Fibroblast of villous mesenchyme (primary cell): ENCODE measurements around the gene SDF4. TPM values are rescaled to one million over a fixed set of nuclear protein-coding genes. Genes with fewer than 3 reads are reported as not detected.

Experiments
- DNase-seq: peaks from one replicate; pipeline ENCODE4 v3.0.0-alpha.2; 2010; ENCODE audit warnings: low read depth
- H3K4me3 ChIP-seq: 2 replicates; pipeline ENCODE4 v1.5.1; 2011; ENCODE audit warnings: low read depth, mild to moderate bottlenecking, low read length
- total RNA-seq: library from RNA; depleted of rRNA; stranded (reverse); fragments of >200 nt; gene quantifications from 2 replicates; pipeline ENCODE4 v1.2.3, GENCODE V29; 2012
- TF ChIP-seq, protein P1 (sequence below): IDR thresholded peaks from 2 replicates; pipeline ENCODE4 v1.5.1; 2012; ENCODE audit warnings: low read depth, mild to moderate bottlenecking, low read length; ENCODE audit not compliant: insufficient read depth

SDF4 gene
- total RNA-seq, 1 donor = 88.9 TPM

DNA sequence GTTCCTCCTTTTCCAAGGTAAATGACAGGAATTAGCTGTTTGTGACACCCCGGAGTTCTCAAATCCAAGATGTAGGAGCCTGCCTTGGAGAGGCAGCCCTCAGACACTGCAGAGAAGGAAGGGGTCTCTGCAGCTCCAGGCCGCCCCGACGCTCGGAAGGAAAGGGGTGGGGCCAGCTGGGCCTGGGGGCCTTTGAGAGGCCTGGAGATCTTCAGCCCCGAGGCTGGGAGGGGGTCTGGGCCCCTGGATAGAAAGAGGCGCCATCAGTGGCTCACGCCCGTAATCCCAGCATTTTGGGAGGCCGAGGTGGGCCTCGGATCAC is 24.3 kb downstream of the SDF4 start:
- DNase-seq = no peak
- H3K4me3 ChIP-seq = no peak overlapping the region
- TF ChIP-seq, protein P1, sequence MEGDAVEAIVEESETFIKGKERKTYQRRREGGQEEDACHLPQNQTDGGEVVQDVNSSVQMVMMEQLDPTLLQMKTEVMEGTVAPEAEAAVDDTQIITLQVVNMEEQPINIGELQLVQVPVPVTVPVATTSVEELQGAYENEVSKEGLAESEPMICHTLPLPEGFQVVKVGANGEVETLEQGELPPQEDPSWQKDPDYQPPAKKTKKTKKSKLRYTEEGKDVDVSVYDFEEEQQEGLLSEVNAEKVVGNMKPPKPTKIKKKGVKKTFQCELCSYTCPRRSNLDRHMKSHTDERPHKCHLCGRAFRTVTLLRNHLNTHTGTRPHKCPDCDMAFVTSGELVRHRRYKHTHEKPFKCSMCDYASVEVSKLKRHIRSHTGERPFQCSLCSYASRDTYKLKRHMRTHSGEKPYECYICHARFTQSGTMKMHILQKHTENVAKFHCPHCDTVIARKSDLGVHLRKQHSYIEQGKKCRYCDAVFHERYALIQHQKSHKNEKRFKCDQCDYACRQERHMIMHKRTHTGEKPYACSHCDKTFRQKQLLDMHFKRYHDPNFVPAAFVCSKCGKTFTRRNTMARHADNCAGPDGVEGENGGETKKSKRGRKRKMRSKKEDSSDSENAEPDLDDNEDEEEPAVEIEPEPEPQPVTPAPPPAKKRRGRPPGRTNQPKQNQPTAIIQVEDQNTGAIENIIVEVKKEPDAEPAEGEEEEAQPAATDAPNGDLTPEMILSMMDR = no peak

- H3K4me3 ChIP-seq = no peak overlapping the region
- TF ChIP-seq, protein P1 = no peak
- DNase-seq = no peak
Measured at GRCh38 chr1:1206966-1207531, 24.8 kb downstream of the SDF4 start.

DNA sequence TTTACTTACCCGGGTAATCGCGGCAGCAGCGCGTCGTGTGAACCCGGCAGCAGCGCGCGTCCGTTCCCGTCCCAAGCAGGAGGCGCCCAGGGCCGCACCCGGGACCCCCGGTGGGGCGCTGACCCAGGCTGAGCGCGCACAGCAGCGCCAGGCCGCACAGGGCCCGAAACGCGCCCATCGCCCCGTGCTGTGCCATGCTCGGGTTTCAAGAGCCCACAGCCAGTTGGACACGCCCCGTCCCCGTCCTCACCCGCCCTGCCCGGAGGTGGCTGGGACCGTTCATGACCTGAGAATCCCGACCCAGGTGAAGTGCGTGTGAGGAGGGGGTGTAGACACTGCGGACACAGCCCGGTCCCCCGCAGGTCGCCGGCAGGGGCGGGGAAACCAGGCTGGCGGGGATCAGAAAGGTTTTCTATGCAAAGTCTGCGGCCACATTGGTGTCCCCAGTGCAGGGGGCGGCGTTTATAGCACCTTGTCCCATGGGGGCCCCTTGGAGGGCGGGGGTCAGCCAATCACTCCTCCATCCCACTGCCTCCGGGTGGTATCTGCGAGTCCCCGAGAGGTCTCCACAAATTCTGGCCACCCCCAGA is 25.3 kb downstream of the SDF4 start, which contains the start of gene TNFRSF18:
TSS of gene TNFRSF18 (minus strand) at position 217 of the 590 bp plus-strand sequence. CDS start at position 196, 21 bp downstream.
- H3K4me3 ChIP-seq = no peak within 1 kb of the TSS
- TF ChIP-seq, protein P1 = no peak
- no peak for DNase-seq

DNA sequence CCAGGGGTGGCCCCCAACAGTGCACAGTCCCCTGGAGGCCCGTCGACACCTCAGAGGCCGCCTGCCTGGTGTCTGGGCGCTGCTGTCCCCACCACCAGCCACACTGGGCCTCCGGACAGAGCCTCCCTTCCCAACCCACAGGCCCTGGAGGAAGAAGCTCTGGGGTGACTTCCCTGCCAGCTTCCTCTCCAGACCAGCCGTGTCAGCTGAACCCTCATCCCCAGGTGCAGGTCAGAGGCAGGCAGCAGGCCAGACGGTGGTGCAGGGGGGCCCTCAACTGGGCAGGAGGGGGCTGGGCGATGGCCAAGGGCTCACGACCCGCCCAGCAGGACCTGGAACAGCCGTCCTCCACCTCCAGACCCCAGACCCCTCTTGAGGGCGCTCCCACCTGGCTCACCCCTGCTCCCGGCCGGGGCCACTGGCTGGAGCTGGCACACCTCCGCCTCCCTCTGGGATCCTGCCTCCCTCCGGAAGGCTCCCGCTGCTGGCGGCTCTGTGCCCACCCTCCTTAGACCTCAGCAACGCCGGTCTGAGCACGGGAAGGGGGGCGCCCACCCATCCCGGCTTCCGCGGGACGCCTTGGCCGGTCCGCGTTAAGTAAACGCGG is 25.9 kb downstream of the SDF4 start:
- no peak overlapping the region for H3K4me3 ChIP-seq
- TF ChIP-seq, protein P1 = no peak
- no peak for DNase-seq

DNA sequence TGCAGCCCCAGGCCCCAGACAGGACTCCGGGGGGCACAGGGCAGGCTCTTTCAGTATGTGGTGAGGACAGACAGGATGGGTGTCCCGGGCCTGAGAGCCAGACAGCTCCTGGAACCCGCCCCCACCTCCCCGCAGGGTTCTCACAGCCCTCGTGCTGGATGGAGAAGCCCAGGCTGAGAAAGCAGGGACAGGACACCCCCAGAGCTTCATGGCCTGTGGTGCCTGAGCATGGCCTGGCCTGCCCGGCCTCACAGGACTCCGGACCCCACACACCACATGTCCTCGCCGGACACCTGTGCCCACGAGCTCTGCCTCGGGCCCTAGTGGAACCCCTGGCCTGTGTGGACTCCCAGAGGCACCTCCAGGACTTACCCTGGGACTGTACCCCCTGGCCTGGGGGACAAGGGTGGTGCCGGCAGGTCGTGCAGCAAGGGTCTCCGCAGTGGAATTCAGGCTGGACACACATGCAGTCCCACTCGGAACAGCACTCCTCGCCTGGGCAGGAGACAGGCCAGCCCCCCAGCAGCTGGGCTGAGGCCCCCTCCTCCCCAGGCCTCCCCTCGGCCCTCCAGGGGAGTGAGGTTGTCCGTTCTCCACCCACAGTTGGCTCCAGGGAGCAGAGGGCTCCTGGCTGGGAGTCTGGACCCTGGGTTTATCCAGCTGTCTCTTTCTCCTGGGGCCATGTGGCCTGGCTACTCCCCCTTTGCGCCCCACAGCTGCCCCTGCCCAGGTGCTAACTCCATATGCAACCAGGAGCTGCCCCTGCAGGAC is 26.6 kb downstream of the SDF4 start:
- TF ChIP-seq, protein P1 = no peak
- DNase-seq = no peak
- H3K4me3 ChIP-seq = no peak overlapping the region

DNA sequence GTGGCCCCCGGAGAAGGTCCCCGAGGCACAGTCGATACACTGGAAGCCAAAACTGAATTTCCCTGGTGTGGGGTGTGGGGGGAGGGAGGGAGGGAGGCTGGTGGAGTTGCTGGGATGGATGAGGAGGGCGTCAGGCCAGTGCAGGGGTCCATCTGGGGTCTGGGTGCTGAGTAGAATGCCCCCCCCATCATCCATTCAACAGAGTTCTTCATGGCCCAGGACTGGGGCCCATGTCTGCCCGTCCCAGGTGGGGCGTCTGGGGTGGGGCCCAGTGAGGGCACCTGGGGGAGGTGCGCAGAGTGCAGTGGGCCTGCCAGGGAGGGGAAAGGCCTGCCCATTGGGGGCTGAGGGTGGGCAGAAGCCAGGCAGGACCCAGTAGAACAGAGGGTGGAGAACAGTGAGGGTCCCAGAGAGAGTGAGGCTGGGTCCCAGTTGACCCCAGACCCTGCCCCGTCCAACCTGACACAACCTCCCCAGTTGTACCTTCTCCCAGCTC is 27.3 kb downstream of the SDF4 start:
- H3K4me3 ChIP-seq = no peak overlapping the region
- TF ChIP-seq, protein P1 = no peak
- no peak for DNase-seq
